Left lung (tissue), 10 donors: ENCODE measurements around the gene NAV2. TPM values are rescaled to one million over a fixed set of nuclear protein-coding genes. Genes with fewer than 3 reads are reported as not detected.

Source experiments
- ATAC-seq: fragments of 200-7000 bp; cut with Tn5 transposase; one replicate; pipeline ENCODE4 v1.9.1; 2020; ENCODE audit warnings: moderate library complexity
- DNase-seq, 4 donors: peaks; one replicate each; pipeline ENCODE4 v3.0.0-alpha.2; 2013 to 2020
- H3K27ac ChIP-seq, 2 donors: fragments of 200-600 bp; sonication (generic) in 1 of 2; one replicate each; pipeline versions ENCODE4 v1.5.0 to v1.8.0; 2020 to 2021
- H3K27me3 ChIP-seq, 2 donors: fragments of 200-600 bp; sonication (generic) in 1 of 2; one replicate each; pipeline versions ENCODE4 v1.5.0 to v1.8.0; 2020 to 2021
- H3K36me3 ChIP-seq, 2 donors: fragments of 200-600 bp; sonication (generic) in 1 of 2; one replicate each; pipeline versions ENCODE4 v1.5.0 to v1.8.0; 2020 to 2021
- H3K4me1 ChIP-seq, 2 donors: fragments of 200-600 bp; one replicate each; pipeline ENCODE4 v1.8.0; 2021
- H3K4me3 ChIP-seq, 2 donors: fragments of 200-600 bp; sonication (generic) in 1 of 2; one replicate each; pipeline versions ENCODE4 v1.5.0 to v1.8.0; 2020 to 2021; ENCODE audit warnings: mild to moderate bottlenecking in 1 of 2
- H3K9me3 ChIP-seq, 2 donors: fragments of 200-600 bp; sonication (generic) in 1 of 2; one replicate each; pipeline versions ENCODE4 v1.5.0 to v1.8.0; 2020 to 2021
- CTCF ChIP-seq, 2 donors: fragments of 200-600 bp; sonication (generic) in 1 of 2; IDR thresholded peaks; one replicate each; pipeline versions ENCODE4 v1.5.0 to v1.8.0; 2021; ENCODE audit warnings: antibody characterized with exemption in 2 of 2
- intact Hi-C, 2 donors: fragments of 100-400 bp; cut with DNase I; formaldehyde crosslinking; loops; one replicate each; pipeline versions ENCODE4 v1.11.2 to v1.14.2; 2022
- polyA plus RNA-seq, 6 donors: library from polyadenylated mRNA; unstranded; fragments of 120-200 nt; gene quantifications; one replicate each; pipeline ENCODE4 v1.2.1, GENCODE V29; 2013; ENCODE audit not compliant: insufficient read length in 6 of 6
- total RNA-seq, 2 donors: library from RNA; stranded (reverse); fragmentation: NEBNext Ultra II Directional; extraction: Animal tissue kit (Norgen Biotek cat#: 25700); gene quantifications; one replicate each; pipeline ENCODE4 v1.2.1, GENCODE V29; 2021
- donor health status: DM: no; HTN: yes; CAD: no.
- donor health status: DM: no; HTN: no; CAD: no.

The NAV2 gene
- total and polyA plus RNA-seq, 8 donors, result 18.0 to 59.9 (median 23.1) TPM

GRCh38 chr11:19849107-19849789, 136.6 kb downstream of the NAV2 start:
- DNase-seq (no peak), ATAC-seq (no peak)
- H3K27me3 ChIP-seq, result no peaks in the 10 kb centered on the region
- H3K36me3 ChIP-seq, result no peaks in the 10 kb centered on the region
- H3K27ac ChIP-seq, result no peak overlapping the region
- H3K4me1 ChIP-seq, result no peaks in the 10 kb centered on the region
- TF ChIP-seq CTCF (IDR thresholded peaks at IDR 0.05), result no peak
- H3K4me3 ChIP-seq, result no peak overlapping the region
- intact Hi-C loops, result no loop called here
- no peaks in the 10 kb centered on the region for H3K9me3 ChIP-seq

- H3K27me3 ChIP-seq, result no peaks in the 10 kb centered on the region
- H3K4me3 ChIP-seq, result no peak overlapping the region
- no peaks in the 10 kb centered on the region for H3K9me3 ChIP-seq
- no peak for DNase-seq
- no peak for TF ChIP-seq CTCF (IDR thresholded peaks at IDR 0.05)
- intact Hi-C loops, result no loop called here
- H3K36me3 ChIP-seq, result no peaks in the 10 kb centered on the region
- H3K4me1 ChIP-seq, result no peaks in the 10 kb centered on the region
- no peak for ATAC-seq
- H3K27ac ChIP-seq, result no peak overlapping the region
Observed at GRCh38 chr11:19849947-19850593, 137.4 kb downstream of the NAV2 start.

GRCh38 chr11:19852288-19852687, 139.7 kb downstream of the NAV2 start:
- TF ChIP-seq CTCF (IDR thresholded peaks at IDR 0.05), result no peak
- Histone ChIP-seq H3K36me3 (no peaks in the 10 kb centered on the region), H3K9me3 (no peaks in the 10 kb centered on the region), H3K27me3 (no peaks in the 10 kb centered on the region), H3K4me1 (no peaks in the 10 kb centered on the region), H3K4me3 (no peak overlapping the region), H3K27ac (no peak overlapping the region)
- ATAC-seq, result no peak
- no peak for DNase-seq
- intact Hi-C loops, result no loop called here

DNA sequence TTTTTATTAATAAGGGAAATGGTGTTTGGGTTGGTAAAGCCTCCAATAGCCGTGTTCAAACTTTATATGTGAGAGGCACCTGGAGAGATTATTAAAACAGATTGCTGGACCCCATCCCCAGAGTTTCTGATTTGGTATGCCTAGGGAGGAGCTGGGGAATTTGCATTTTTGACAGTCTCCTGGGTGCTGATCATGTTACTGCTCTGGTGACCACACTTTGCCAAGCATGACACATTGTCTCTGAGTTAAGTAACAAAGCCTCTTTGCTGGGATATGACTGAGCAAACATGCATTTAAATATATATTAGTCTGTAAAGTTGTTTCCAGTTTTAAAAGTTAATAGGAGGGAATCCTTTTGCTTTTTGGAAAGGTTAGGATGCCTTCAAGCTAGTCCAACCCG, 140.4 kb downstream of the NAV2 start:
- intact Hi-C loops, result no loop called here
- DNase-seq, result no peak

More for the DNA sequence above, 140.4 kb downstream of the NAV2 start:
- Histone ChIP-seq H3K4me1 (no peaks in the 10 kb centered on the region), H3K9me3 (no peaks in the 10 kb centered on the region), H3K27ac (no peak overlapping the region), H3K36me3 (no peaks in the 10 kb centered on the region), H3K4me3 (no peak overlapping the region), H3K27me3 (no peaks in the 10 kb centered on the region)
- no peak for TF ChIP-seq CTCF (IDR thresholded peaks at IDR 0.05)
- ATAC-seq, result no peak
